K562 (cell line): ENCODE data around the gene RASGEF1C. TPM values are rescaled to one million over a fixed set of nuclear protein-coding genes. Genes with fewer than 3 reads are reported as not detected.

ENCODE experiments used
- BACH1 ChIP-seq: fragments of 200-800 bp; sonication (Bioruptor generic); IDR thresholded peaks from 2 replicates; pipeline ENCODE4 v1.6.1; 2016; ENCODE audit warnings: missing genetic modification characterization, missing compliant biosample characterization
- NCOA1 ChIP-seq: fragments of 450-650 bp; IDR thresholded peaks from 2 replicates; pipeline ENCODE4 v1.6.1; 2016; ENCODE audit warnings: low read depth
- NEUROD1 ChIP-seq: fragments of 150-350 bp; IDR thresholded peaks from 2 replicates; pipeline ENCODE4 v1.6.1; 2014; ENCODE audit warnings: borderline replicate concordance, low read length, low read depth; ENCODE audit not compliant: partially characterized antibody
- NFIX ChIP-seq: fragments of 250-450 bp; sonication (Bioruptor Pico); IDR thresholded peaks from 2 replicates; pipeline ENCODE4 v1.4.0; 2020; ENCODE audit warnings: low read depth, mild to moderate bottlenecking, moderate library complexity
- PCBP1 ChIP-seq: fragments of 200-400 bp; formaldehyde crosslinking; IDR thresholded peaks from 2 replicates; pipeline ENCODE4 v1.6.1; 2018; ENCODE audit warnings: mild to moderate bottlenecking, low read depth, low read length; ENCODE audit not compliant: poor library complexity, severe bottlenecking
- SREBF2 ChIP-seq: sonication (generic); formaldehyde crosslinking; IDR thresholded peaks from 2 replicates; pipeline ENCODE4 v1.4.0; 2020; ENCODE audit warnings: mild to moderate bottlenecking, missing genetic modification reagents
- TEAD1 ChIP-seq, 2 experiments: fragments of 450-650 bp in 1 of 2; sonication (generic) in 1 of 2; formaldehyde crosslinking; IDR thresholded peaks; 2 replicates each; pipeline versions ENCODE4 v1.4.0 to v1.8.0; 2020 to 2022; ENCODE audit warnings: mild to moderate bottlenecking in 2 of 2, missing genetic modification reagents in 1 of 2
- ZKSCAN8 ChIP-seq: fragments of 200-800 bp; sonication (Bioruptor generic); IDR thresholded peaks from 2 replicates; pipeline ENCODE4 v1.6.1; 2016; ENCODE audit warnings: missing genetic modification characterization, missing compliant biosample characterization
- ZNF175 ChIP-seq: fragments of 200-800 bp; sonication (Bioruptor generic); IDR thresholded peaks from 2 replicates; pipeline ENCODE4 v1.6.1; 2016; ENCODE audit warnings: low read depth, mild to moderate bottlenecking, missing genetic modification characterization, missing compliant biosample characterization
- ZNF3 ChIP-seq: fragments of 250-450 bp; sonication (Bioruptor Pico); IDR thresholded peaks from 2 replicates; pipeline ENCODE4 v1.5.0; 2021; ENCODE audit warnings: mild to moderate bottlenecking, moderate library complexity
- ZNF830 ChIP-seq: fragments of 250-450 bp; sonication (Bioruptor Pico); IDR thresholded peaks from 2 replicates; pipeline ENCODE4 v1.5.0; 2021; ENCODE audit warnings: mild to moderate bottlenecking
- polyA plus RNA-seq, 8 experiments: library from polyadenylated mRNA; depleted of rRNA in 4 of 8; stranded (reverse) in 5 of 8; unstranded in 3 of 8; fragments of >200 nt; fragmentation: Nextera tagmentation in 2 of 8; fragmentation: Illumina TruSeq in 1 of 8; extraction: Ambion mirVana in 2 of 8; extraction: Trizol in 1 of 8; gene quantifications; 2 replicates each; pipeline versions ENCODE4 v1.2.1 to v1.2.3, GENCODE V29; 2011 to 2014; ENCODE audit warnings: inconsistent platforms in 1 of 8, missing spikeins in 1 of 8
- total RNA-seq, 7 experiments: library from RNA; depleted of rRNA in 6 of 7; stranded (reverse); fragments of >200 nt in 6 of 7; fragmentation: Illumina TruSeq in 2 of 7; extraction: Trizol in 2 of 7; gene quantifications; 2 replicates each; pipeline versions ENCODE4 v1.2.1 to v1.2.3, GENCODE V29; 2011 to 2021; ENCODE audit warnings: low replicate concordance in 1 of 7
- TF ChIP-seq, protein P1 (sequence below), 2 experiments: fragments of 450-650 bp; conservative IDR thresholded peaks; 2 replicates each; pipeline ENCODE4 v1.6.1; 2017; ENCODE audit warnings: mild to moderate bottlenecking in 2 of 2, moderate library complexity in 2 of 2
- TF ChIP-seq, protein P2 (sequence below): sonication (generic); formaldehyde crosslinking; IDR thresholded peaks from 2 replicates; pipeline ENCODE4 v1.8.0; 2023; ENCODE audit warnings: missing genetic modification reagents, mild to moderate bottlenecking, borderline replicate concordance
- TF ChIP-seq, protein P3 (sequence below): fragments of 250-450 bp; sonication (Bioruptor Pico); IDR thresholded peaks from 2 replicates; pipeline ENCODE4 v1.8.0; 2022; ENCODE audit warnings: inconsistent platforms
- TF ChIP-seq, protein P4 (sequence below): fragments of 200-800 bp; sonication (Bioruptor generic); IDR thresholded peaks from 2 replicates; pipeline ENCODE4 v1.6.1; 2017; ENCODE audit warnings: missing genetic modification characterization, missing compliant biosample characterization

Gene RASGEF1C
- total and polyA plus RNA-seq, 9 of the 15 experiments (the other 6 are each of a cell fraction or from before 2014, with no cell fraction given): 0.04 to 1.1 (median 0.21) TPM; not detected in 4

DNA sequence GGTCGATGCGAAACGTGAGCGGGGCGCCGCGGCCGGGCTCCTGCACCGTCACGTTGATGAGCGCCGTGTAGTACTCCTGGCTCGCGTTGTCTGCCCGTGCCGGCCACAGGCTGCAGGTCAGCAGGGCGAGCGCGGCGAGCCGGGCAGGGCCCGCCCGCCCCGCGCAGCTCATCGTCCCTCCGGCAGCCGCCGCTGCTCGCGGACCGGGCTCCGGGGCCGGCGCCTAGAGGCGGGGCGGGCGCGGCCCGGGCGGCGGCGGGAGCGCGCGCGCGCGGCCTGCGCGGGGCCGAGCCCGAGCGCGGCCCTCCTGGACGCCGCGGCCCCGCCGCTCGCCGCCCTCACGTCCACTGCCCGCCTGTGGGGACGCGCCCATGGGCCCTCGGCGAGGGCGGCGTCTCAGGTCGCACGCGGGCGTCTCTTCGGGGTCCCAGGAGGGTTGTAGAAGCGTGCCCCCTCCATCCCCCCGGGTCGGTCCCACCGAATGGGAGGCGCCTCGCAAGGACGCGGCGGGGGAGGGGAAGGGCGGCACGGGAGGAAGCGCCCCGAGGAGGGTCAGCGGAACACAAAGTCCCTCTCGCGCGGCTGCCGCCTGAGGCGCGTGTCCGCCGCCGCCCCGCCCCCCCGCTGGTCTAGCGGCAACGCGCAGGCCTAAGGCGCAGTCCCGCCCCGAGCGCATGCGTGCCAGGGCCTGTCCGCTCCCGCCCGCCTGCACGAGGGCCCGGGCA, 137.3 kb downstream of the RASGEF1C start, which contains the start of gene RNF130 (continued):
- TF ChIP-seq NFIX (CRISPR knock-in tag) (no peak), PCBP1 (no peak), ZNF175 (CRISPR knock-in tag) (peak; percentile 97), SREBF2 (CRISPR knock-in tag) (no peak), ZKSCAN8 (peak; percentile 84; the same call in 1 of the 2 replicates), ZNF3 (CRISPR knock-in tag) (no peak), BACH1 (tag) (peak; percentile 93), TEAD1 (CRISPR knock-in tag; IDR thresholded peaks at IDR 0.05) (peak; percentile 60 to 97; a peak in 2 of 4 replicates), ZNF830 (CRISPR knock-in tag) (no peak), NEUROD1 (peak; percentile 37), NCOA1 (no peak)
- TF ChIP-seq, protein P1, sequence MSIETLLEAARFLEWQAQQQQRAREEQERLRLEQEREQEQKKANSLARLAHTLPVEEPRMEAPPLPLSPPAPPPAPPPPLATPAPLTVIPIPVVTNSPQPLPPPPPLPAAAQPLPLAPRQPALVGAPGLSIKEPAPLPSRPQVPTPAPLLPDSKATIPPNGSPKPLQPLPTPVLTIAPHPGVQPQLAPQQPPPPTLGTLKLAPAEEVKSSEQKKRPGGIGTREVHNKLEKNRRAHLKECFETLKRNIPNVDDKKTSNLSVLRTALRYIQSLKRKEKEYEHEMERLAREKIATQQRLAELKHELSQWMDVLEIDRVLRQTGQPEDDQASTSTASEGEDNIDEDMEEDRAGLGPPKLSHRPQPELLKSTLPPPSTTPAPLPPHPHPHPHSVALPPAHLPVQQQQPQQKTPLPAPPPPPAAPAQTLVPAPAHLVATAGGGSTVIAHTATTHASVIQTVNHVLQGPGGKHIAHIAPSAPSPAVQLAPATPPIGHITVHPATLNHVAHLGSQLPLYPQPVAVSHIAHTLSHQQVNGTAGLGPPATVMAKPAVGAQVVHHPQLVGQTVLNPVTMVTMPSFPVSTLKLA (conservative IDR thresholded peaks at IDR 0.05): peak in 1 of 2 experiments; percentile 74; a peak in 2 of 4 replicates
- TF ChIP-seq, protein P2, sequence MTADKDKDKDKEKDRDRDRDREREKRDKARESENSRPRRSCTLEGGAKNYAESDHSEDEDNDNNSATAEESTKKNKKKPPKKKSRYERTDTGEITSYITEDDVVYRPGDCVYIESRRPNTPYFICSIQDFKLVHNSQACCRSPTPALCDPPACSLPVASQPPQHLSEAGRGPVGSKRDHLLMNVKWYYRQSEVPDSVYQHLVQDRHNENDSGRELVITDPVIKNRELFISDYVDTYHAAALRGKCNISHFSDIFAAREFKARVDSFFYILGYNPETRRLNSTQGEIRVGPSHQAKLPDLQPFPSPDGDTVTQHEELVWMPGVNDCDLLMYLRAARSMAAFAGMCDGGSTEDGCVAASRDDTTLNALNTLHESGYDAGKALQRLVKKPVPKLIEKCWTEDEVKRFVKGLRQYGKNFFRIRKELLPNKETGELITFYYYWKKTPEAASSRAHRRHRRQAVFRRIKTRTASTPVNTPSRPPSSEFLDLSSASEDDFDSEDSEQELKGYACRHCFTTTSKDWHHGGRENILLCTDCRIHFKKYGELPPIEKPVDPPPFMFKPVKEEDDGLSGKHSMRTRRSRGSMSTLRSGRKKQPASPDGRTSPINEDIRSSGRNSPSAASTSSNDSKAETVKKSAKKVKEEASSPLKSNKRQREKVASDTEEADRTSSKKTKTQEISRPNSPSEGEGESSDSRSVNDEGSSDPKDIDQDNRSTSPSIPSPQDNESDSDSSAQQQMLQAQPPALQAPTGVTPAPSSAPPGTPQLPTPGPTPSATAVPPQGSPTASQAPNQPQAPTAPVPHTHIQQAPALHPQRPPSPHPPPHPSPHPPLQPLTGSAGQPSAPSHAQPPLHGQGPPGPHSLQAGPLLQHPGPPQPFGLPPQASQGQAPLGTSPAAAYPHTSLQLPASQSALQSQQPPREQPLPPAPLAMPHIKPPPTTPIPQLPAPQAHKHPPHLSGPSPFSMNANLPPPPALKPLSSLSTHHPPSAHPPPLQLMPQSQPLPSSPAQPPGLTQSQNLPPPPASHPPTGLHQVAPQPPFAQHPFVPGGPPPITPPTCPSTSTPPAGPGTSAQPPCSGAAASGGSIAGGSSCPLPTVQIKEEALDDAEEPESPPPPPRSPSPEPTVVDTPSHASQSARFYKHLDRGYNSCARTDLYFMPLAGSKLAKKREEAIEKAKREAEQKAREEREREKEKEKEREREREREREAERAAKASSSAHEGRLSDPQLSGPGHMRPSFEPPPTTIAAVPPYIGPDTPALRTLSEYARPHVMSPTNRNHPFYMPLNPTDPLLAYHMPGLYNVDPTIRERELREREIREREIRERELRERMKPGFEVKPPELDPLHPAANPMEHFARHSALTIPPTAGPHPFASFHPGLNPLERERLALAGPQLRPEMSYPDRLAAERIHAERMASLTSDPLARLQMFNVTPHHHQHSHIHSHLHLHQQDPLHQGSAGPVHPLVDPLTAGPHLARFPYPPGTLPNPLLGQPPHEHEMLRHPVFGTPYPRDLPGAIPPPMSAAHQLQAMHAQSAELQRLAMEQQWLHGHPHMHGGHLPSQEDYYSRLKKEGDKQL: peak; percentile 98
- TF ChIP-seq, protein P3, sequence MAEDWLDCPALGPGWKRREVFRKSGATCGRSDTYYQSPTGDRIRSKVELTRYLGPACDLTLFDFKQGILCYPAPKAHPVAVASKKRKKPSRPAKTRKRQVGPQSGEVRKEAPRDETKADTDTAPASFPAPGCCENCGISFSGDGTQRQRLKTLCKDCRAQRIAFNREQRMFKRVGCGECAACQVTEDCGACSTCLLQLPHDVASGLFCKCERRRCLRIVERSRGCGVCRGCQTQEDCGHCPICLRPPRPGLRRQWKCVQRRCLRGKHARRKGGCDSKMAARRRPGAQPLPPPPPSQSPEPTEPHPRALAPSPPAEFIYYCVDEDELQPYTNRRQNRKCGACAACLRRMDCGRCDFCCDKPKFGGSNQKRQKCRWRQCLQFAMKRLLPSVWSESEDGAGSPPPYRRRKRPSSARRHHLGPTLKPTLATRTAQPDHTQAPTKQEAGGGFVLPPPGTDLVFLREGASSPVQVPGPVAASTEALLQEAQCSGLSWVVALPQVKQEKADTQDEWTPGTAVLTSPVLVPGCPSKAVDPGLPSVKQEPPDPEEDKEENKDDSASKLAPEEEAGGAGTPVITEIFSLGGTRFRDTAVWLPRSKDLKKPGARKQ: no peak
- TF ChIP-seq, protein P4, sequence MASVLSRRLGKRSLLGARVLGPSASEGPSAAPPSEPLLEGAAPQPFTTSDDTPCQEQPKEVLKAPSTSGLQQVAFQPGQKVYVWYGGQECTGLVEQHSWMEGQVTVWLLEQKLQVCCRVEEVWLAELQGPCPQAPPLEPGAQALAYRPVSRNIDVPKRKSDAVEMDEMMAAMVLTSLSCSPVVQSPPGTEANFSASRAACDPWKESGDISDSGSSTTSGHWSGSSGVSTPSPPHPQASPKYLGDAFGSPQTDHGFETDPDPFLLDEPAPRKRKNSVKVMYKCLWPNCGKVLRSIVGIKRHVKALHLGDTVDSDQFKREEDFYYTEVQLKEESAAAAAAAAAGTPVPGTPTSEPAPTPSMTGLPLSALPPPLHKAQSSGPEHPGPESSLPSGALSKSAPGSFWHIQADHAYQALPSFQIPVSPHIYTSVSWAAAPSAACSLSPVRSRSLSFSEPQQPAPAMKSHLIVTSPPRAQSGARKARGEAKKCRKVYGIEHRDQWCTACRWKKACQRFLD (CRISPR knock-in tag): peak; percentile 99
